ENCODE results near the gene SLC9A2. TPM values are rescaled to one million over a fixed set of nuclear protein-coding genes. Genes with fewer than 3 reads are reported as not detected.

The SLC9A2 gene
- total RNA-seq, 1 donor from 2014 or later, result 0.14 TPM

DNA sequence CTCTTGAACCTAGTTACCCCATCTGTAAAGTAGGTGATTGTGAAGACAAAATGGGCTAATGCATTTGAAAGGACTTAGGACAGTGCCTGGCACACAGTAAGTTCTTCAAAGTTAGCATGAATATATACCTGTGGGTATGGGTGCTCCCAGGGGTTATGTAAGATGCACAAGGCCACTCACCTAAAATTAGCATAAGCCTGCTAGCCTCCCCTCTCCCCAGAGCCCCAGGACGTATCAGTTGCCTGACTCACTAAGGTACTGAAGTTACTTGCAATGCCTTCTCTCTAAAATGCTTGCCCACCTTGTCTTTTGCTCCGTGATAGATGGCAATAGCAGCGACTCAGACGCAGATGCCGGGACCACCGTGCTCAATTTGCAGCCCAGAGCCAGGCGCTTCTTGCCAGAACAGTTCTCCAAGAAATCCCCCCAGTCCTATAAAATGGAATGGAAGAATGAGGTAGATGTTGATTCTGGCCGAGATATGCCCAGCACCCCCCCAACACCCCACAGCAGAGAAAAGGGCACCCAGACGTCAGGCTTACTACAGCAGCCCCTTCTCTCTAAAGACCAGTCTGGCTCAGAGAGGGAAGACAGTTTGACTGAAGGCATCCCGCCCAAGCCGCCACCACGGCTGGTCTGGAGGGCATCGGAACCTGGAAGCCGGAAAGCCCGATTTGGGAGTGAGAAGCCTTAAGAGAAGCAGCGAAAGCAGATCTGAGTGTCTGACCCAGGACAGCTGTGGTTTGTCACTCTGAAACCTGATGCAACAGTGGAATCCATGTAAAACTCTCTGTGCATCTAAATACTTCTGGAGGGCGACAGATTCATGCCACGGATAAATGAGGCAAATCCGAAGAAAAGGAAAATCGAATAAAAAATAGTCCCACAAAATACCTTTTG lies 88.7 kb downstream of the SLC9A2 start:
- ATAC-seq (no peak), DNase-seq (ENCODE audit: missing footprints) (no peak)
- intact Hi-C loops (cut with DNase I), result no loop called here

DNA sequence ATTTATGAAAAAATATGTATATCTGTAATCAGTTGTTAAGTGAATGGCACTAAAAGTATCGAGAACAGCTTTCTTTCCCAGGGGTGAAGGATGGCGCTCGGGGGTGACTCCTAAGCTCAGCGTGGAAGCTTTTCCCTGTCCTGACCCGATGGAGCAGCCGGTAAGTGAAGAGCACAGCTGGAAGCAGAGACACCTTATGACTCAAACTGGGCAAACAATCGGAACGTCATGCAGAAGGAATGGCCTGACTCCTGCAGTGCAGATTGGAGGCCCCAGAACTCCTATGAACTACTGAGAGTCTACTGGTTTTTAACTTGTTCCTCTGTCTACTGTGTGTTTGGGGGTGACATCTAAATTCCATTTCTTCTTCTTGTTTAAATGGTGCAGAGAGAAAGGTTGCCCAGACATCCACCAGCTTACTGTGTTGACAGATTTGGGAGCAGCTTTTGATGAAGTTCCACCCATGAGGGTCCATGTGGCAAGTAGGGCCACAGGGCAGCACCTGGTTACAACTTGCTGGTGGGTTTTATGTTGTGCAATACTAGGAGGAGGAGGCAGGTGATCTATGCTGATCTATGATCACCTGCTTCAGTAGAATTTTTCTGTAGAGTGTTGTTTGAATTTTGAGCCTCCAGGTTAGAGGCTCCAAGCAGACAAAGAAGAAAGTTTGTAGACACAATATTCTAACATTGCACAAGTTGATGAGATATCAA lies 89.7 kb downstream of the SLC9A2 start:
- intact Hi-C loops (cut with DNase I), result no loop called here
- ATAC-seq (no peak), DNase-seq (ENCODE audit: missing footprints) (no peak)

DNA sequence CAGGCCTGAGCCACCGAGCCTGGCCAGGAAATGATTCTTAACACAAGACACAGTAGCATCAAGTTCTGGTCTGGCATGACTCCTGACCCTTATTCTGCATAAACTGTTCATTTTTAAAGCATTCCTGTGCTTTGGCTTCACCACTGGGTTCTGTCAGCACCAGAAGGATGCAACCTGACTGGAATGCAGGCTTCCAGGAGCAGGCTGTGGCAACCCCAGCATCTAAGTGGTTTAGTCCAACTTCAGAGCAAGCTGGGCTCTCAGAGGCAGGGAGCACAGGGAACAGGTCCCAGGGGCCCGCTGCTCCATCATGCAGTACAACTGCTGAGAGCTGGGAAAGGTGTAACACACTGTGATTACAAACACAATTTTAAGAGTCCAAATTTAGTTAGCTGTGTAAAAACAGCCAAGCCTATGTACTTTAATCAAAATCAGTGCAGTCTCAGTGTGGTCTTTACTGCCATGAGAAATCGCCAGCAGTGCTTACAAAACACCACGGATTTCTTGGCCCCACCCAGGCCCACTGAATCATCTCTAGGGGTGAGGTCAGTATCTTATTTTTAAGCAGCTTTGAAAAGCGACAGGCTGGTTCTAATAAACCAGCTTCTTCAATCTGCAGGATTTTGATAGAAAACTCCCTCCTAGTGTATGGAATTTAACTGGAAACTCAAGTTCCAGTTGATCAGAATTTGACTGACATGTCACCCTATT lies 98.1 kb downstream of the SLC9A2 start:
- intact Hi-C loops (cut with DNase I), result no loop called here
- no peak for ATAC-seq
- DNase-seq (ENCODE audit: missing footprints), result no peak

DNA sequence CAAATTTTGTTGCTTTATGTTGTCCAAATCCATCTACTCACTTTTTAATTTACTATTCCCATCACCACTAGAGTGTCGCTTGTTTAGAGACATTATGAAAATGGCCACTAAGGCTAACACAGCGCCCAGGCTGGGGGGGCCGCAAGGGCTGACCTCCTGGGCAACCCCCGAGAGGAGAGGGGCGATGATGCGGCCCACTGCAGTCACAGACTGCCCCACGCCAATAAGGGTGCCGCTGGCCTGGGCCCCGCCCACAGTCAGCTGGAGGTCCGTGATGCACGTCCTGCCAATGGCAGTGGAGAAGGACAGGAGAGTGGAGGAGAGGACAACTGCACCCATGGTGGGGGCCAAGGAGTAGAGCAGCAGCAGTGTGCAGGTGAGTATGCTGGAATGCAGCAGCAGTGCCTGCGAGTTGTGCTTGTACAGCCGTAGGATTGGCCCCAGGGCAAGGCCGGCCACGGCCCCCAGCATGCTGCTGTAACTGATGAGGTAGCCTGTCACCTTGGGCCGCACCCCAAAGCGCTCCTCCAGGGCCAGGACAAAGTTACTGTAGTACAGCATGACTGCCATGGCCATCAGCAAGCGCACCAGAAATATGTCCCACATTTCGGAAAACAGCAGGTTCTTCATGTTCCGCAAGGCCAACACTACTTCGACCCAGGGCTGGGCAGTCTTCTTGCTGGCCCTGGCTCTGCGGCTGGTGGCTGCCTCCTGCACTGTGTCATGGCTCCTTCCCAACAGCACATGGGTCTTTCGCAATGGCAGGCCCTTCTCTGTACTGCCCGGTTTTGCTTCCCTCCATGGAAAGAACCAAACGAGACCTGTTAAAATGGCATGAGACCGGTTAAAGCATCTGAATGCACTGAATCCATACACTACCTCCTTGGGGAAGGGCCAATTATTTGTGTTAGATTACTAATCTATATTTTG lies 99.3 kb downstream of the SLC9A2 start:
- ATAC-seq, result peak; percentile 42
- intact Hi-C loops (cut with DNase I), result no loop called here

DNA sequence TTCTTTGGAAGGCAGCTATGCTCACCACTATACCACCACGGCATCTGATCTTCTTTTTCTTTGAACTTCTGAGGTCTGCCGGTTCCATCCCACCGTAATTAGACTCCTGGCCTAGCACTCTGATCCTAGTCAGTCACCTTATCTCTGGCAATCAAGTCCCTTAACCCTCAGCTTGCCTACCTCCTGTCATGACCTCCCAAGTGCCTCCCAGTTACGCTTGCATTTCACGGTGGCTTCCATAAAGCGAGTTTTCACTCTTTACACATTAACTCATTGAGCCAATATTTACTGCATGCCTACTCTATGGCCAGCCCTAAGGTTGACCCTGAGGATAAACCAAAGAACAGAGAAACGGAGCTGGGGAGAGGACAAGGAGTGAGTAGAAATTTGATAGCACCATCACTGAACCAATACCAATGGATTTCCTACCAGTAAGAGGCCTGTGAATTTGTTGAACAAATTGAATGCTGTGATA lies 104.7 kb downstream of the SLC9A2 start:
- intact Hi-C loops (cut with DNase I), result no loop called here
- DNase-seq (ENCODE audit: missing footprints), result no peak
- no peak for ATAC-seq

More for the DNA sequence above, 99.3 kb downstream of the SLC9A2 start:
- no peak for DNase-seq (ENCODE audit: missing footprints)

DNA sequence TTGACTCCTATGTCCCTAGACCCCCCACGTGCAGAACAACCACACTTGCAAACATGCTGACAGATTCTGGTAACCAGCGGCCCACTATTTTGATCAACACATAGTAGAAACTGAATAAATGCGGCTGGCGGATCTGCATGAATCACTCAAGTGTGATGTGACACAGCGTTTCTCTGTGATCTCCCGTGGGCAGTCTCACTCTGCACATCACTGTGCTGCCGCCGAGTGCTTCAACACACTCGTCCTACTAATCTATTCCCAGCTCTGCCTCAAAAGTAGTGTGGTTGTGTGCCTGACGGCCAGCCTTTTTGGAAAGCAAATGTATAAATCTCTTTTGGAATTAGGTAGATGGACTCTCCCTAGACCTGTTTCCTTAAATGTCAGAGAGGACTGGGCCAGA lies 105.2 kb downstream of the SLC9A2 start:
- intact Hi-C loops (cut with DNase I), result no loop called here
- ATAC-seq, result no peak
- no peak for DNase-seq (ENCODE audit: missing footprints)

DNA sequence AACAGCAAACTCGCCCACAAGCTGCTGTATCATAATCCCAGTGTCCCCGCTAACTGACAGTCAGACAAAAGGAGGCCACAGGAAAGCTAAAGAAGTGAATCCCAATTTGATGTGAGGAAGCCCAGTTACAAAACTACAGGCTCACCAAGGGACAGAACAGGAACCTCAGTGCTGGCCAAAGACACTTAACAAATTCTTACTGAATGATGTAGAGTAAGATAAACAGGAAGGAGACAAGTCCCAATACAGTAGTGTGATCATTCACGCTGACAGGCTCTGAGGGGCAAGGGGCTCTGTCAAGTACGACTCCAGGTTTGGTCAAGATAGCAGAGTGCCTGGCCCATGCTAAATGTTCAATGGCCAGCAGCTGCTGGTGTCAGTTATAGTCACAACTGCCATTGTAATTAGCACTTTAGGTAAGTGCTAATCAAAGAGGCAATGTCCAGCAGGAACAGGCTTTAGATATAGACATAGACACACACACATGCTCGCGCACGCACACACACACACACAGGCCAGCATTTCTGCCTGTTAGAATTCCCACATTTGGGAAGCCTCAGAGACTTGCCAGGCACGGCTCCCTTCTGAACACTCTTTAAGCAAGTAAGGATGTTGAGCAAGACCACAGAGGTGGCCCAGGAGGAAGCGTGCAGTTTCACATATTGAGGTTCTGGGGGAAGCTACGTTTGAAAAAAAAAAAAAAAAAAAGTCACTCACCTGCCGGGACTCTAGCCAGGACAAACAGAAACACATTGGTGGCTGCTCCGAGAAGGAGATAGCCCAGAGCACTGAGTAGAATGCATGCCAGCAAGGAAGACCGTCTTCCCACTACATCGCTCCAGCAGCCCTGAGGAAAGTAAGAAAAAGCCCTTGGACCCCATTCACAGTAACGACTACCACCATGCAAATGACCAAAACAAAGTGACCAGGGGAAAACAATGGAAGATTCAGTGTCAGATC lies 107.1 kb downstream of the SLC9A2 start:
- intact Hi-C loops (cut with DNase I), result no loop called here
- ATAC-seq (peak; percentile 20), DNase-seq (ENCODE audit: missing footprints) (no peak)

DNA sequence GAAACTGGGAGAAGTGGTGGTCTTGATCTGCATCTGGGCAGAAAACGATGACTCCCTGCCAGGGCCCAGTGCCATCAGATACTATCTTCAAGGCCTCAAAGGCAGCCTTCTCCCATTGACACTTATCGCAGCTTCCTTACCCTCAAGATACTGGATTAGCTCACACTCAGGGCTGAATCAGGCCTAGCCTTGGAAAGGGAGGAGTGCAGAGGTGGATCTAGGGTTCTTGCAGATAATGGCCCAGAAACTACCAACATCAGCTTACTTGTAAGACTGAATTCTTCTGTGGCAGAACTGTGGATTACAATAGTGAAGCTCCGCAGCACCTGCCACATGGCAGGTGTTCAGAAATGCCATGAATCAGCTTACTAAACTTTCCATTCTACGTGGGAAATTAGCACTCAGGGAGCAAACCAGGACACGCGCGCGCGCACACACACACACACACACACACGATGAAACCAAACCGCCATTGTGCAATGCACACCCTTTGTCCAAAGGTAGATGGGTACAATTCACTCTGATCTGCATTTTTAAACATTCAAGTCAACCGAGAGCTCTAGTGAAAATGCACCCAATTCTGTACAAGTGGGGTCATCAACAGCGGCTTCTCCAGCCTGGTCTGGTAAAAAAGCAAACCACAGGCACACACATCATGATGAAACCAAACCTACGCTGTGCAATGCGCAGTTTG lies 116.2 kb downstream of the SLC9A2 start:
- ATAC-seq, result peak; percentile 6
- intact Hi-C loops (cut with DNase I), result loop anchor here (10.0 kb wide), 1 partner anchor 1381 kb away; no protein-coding TSS in a partner anchor
- DNase-seq (ENCODE audit: missing footprints), result no peak

DNA sequence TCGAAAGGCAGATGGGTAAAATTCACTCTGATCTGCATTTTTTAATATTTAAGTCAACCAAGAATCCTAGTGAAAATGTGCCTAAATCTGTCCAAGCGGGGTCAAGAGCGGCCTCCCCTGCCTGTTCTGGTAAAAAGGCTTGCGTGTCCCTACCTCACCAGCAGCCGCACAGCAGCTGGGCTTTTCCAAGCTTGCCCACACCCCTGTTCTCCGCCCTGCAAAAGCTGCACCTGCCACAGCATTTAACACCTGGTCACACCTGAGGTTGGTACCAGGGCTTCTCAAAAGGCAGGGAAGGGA lies 116.7 kb downstream of the SLC9A2 start:
- no peak for DNase-seq (ENCODE audit: missing footprints)
- intact Hi-C loops (cut with DNase I), result loop anchor here (10.0 kb wide), 1 partner anchor 1381 kb away; no protein-coding TSS in a partner anchor
- ATAC-seq, result peak; percentile 27

DNA sequence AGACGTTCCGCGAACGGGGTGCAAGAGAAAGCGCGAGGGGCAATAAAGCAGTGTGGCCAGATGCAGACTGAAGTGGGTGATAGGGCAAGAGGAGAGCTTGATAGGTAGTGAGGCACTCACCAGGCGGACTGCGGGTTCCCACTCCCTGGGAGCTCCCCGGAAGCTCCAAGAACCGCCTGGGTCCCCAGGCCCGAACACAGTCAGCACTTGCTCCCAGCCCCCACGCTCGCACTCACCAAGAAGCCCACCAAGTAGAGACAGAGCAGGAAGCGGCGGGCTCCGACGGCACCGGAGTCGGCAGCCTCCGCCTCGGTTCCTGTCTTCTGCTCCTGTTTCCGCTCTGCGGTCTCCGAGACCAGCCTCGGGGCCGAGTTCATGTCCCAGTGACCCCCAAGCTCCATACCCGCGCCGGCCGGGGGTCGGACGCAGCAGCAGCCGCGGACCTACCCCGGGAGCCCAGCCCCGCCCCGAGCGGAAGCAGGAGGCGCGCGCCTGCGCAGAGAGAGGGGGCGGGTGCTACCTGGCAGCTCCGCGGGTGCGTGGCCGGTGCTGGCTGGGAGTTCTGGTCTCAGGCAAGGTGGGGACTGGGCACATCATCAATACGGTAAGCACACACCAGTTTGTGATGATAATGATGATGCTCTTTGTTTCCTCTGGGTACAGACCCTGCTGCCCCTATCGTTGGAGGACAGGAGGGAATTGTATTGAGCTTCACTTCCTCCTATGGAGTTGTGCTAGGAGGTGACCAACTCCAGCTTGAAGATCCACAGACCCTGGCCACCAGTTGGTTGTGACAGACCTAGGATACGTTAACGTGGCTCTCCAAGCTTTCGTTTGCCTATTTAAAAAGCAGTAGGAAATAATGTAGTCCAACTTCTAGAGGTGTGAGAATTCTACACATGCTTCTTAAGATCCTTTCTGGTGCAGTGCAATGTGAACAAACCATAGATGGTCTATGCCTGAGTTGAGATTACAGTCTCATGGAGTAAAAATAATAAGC lies 117.4 kb downstream of the SLC9A2 start:
- intact Hi-C loops (cut with DNase I), result loop anchor here (10.0 kb wide), 1 partner anchor 1382 kb away; no protein-coding TSS in a partner anchor
- DNase-seq (ENCODE audit: missing footprints) (peak; percentile 96), ATAC-seq (peak; percentile 97)

DNA sequence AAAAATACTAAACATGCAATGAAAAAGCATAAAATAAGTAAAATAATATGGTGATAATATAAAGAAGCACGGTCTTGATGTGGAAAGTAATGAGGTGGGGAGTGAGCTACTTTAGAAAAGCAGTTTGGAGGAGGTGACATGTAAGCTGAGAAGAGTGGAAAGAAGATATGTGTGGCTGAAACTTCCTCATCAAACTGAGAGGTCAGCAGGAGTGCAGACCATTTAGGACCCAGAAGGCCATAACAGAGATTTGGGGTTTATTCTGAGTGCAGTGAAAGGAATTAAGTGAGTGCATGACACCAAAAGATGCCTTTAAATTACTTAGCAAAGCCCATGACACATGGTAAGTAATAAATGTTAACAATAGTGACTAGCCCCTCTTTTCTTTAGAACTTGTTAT lies 118.1 kb downstream of the SLC9A2 start:
- intact Hi-C loops (cut with DNase I), result loop anchor here (10.0 kb wide), 1 partner anchor 1383 kb away; no protein-coding TSS in a partner anchor
- DNase-seq (ENCODE audit: missing footprints), result no peak
- no peak for ATAC-seq

DNA sequence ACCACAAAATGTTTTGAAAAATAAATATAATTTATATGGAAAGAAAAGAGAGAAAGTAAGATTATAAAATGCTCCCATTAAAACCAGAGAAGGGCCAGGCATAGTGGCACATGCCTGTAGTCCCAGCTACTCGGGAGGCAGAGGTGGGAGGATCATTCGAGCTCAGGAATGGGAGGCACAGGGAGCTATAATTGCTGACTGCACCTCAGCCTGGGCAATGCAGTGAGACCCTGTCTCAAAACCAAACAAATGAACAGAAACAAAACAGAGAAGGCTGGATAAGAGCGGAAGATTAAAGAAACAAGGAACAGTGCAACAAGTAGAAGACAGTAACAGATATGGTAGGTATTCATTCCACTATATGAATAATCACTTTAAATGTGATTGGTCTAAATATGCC lies 123.9 kb downstream of the SLC9A2 start:
- intact Hi-C loops (cut with DNase I), result no loop called here
- DNase-seq (ENCODE audit: missing footprints) (no peak), ATAC-seq (no peak)

DNA sequence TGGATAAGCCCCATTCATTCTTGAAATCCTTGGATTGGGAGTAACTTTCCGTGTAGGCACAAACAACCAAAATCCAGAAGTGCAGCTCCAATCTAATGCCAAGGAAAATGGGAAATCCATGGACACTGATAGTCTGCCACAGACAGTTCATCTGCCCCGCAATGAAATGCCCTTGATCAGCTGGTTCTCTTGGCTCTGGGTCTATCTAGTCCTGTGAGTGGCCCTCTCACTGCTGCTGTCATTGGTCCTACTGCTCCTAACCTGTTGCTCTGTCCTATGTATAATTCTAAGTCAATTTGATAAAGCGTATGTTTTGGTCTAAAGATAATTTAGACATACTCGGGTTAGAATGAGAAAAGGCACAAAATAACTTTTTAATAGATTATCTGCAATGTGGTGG lies 128.8 kb downstream of the SLC9A2 start:
- DNase-seq (ENCODE audit: missing footprints) (no peak), ATAC-seq (peak; percentile 31)
- intact Hi-C loops (cut with DNase I), result no loop called here

DNA sequence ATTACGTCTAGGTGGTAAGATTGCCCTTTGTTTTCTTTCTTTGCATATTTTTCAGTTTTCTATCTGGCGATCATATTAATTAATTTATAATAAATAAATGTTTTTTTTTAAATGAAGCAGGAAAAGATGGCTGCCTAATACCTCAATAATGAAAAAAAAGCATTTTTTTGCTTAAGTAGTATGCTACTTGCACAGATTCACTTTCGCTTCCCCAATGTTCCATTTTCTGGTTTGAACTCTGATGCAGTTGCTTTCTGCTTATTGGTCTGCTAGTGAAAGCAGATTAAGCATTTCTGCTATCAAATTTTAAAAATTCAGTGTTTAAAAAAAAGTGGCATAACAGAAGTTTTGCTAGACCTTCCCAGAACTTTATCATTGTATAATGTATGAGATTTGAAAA lies 130.6 kb downstream of the SLC9A2 start:
- ATAC-seq (no peak), DNase-seq (ENCODE audit: missing footprints) (no peak)
- intact Hi-C loops (cut with DNase I), result no loop called here

DNA sequence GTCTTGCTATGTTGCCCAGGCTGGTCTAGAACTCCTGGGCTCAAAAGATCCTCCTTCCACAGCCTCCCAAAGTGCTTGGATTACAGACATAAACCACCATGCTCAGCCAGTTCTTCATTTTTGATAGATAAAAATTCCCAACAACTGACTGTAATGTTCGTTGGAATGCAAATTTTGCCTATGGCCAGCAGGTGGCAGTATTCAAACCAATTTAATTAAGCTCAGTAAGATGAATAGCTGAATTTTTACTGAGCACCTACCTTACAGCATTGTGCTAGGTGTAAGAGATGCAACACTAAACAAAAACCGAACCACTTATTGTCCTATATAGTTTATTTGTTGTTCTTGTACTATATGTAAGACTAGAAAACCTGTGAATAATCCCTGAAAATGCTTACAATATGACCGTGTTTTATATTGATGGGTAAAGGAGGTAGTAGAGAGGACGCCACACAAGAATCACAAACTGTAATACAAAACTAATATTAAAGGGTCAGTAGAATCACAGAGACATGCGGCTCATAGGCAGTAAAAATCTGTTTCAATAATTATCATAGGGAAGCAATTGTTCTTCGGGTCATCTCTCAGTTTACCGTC lies 134.3 kb downstream of the SLC9A2 start:
- intact Hi-C loops (cut with DNase I), result loop anchor here (1.0 kb wide), 1 partner anchor 53 kb away; no protein-coding TSS in a partner anchor
- ATAC-seq (peak; percentile 51), DNase-seq (ENCODE audit: missing footprints) (no peak)
